Ishikawa (cell line): ENCODE data around the gene NUDT5.

Experiments used
- EP300 ChIP-seq: IDR thresholded peaks from 2 replicates; pipeline ENCODE4 v1.6.1; 2012; ENCODE audit warnings: borderline replicate concordance
- RAD21 ChIP-seq: IDR thresholded peaks from 2 replicates; pipeline ENCODE4 v1.6.1; 2012; ENCODE audit warnings: low read depth
- REST ChIP-seq: IDR thresholded peaks from 2 replicates; pipeline ENCODE4 v1.6.1; 2012; ENCODE audit warnings: low read depth, mild to moderate bottlenecking
- TAF1 ChIP-seq: IDR thresholded peaks from 2 replicates; pipeline ENCODE4 v1.6.1; 2012; ENCODE audit warnings: low read depth, mild to moderate bottlenecking
- TEAD4 ChIP-seq: IDR thresholded peaks from 2 replicates; pipeline ENCODE4 v1.6.1; 2012
- YY1 ChIP-seq: IDR thresholded peaks from 2 replicates; pipeline ENCODE4 v1.6.1; 2012; ENCODE audit warnings: low read depth
- TF ChIP-seq, protein P1 (sequence below): IDR thresholded peaks from 2 replicates; pipeline ENCODE4 v1.6.1; 2012

GRCh38 chr10:12165999-12166775 is 29.5 kb downstream of the NUDT5 start:
- TF ChIP-seq RAD21 (no peak), EP300 (no peak), REST (no peak), YY1 (no peak), TEAD4 (no peak), TAF1 (no peak)
- TF ChIP-seq, protein P1, sequence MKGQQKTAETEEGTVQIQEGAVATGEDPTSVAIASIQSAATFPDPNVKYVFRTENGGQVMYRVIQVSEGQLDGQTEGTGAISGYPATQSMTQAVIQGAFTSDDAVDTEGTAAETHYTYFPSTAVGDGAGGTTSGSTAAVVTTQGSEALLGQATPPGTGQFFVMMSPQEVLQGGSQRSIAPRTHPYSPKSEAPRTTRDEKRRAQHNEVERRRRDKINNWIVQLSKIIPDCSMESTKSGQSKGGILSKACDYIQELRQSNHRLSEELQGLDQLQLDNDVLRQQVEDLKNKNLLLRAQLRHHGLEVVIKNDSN: no peak
